ENCODE data around the gene S100A16.

- TF ChIP-seq CTCF (conservative IDR thresholded peaks at IDR 0.05; ENCODE audit: low read length) (no peak), EZH2phosphoT487 (IDR thresholded peaks at IDR 0.05; ENCODE audit: borderline replicate concordance, low read depth, low read length) (no peak)
These were observed 26.3 kb upstream of the S100A16 start for GRCh38 chr1:153639280-153639679.
